ENCODE results near the gene FGD6.

- no peak for TF ChIP-seq POLR2A (IDR thresholded peaks at IDR 0.05; ENCODE audit: low read depth, low read length)
- TF ChIP-seq POLR2AphosphoS5 (IDR thresholded peaks at IDR 0.05; ENCODE audit: low read depth, low read length) = no peak
Observed at GRCh38 chr12:95248095-95248494, 30.8 kb upstream of the FGD6 start.
